Measurements from ENCODE around the gene UBXN1.
"Not testable (repeated sequence)": the region's sequence is repeated elsewhere in the genome, so short reads cannot be mapped to it uniquely, and the experiment has no call there.

UBXN1 gene

GRCh38 chr11:62671236-62671607, 7.7 kb downstream of the UBXN1 start:
- peak in 1 of 2 donors; percentile 30 for DNase-seq

GRCh38 chr11:62669420-62670161, 9.3 kb downstream of the UBXN1 start:
- no peak for DNase-seq

GRCh38 chr11:62667460-62667859, 11.4 kb downstream of the UBXN1 start:
- DNase-seq = no peak

- DNase-seq = no peak
Observed at GRCh38 chr11:62666259-62666926, 12.5 kb downstream of the UBXN1 start.

GRCh38 chr11:62665599-62666258, 13.1 kb downstream of the UBXN1 start:
- DNase-seq = peak in 1 of 2 donors; percentile 49

GRCh38 chr11:62665075-62665598, 13.7 kb downstream of the UBXN1 start, which contains the start of the genes C11orf98 and CSKMT:
C11orf98 (minus strand) TSS chr11:62665210; CDS start chr11:62665169, 41 bp downstream.
CSKMT (plus strand) TSS chr11:62665312; CDS start chr11:62665880, 568 bp downstream.
- DNase-seq = peak; percentile 95

GRCh38 chr11:62664405-62665074, 14.3 kb downstream of the UBXN1 start:
- DNase-seq = no peak

- DNase-seq = no peak
Observed at GRCh38 chr11:62656796-62657429, 22.0 kb downstream of the UBXN1 start.

GRCh38 chr11:62654297-62654696, 24.6 kb downstream of the UBXN1 start:
- DNase-seq = no peak

- DNase-seq = no peak
Observed at GRCh38 chr11:62652161-62653006, 26.5 kb downstream of the UBXN1 start.

GRCh38 chr11:62650283-62650682, 28.6 kb downstream of the UBXN1 start:
- DNase-seq = not testable (repeated sequence)

- DNase-seq = no peak
Observed at GRCh38 chr11:62649486-62649885, 29.4 kb downstream of the UBXN1 start.

GRCh38 chr11:62648967-62649364, 29.9 kb downstream of the UBXN1 start:
- no peak for DNase-seq

GRCh38 chr11:62648185-62648966, 30.5 kb downstream of the UBXN1 start:
- DNase-seq = no peak

- DNase-seq = no peak
Observed at GRCh38 chr11:62647609-62648005, 31.3 kb downstream of the UBXN1 start.

GRCh38 chr11:62646825-62647608, 31.9 kb downstream of the UBXN1 start:
- no peak for DNase-seq

GRCh38 chr11:62645946-62646824, 32.7 kb downstream of the UBXN1 start, which contains the start of gene GANAB:
GANAB (minus strand) TSS chr11:62646613; CDS start chr11:62646599, 14 bp downstream.
- DNase-seq = peak; percentile 98 to 99

- DNase-seq = no peak
Observed at GRCh38 chr11:62645671-62645945, 33.3 kb downstream of the UBXN1 start.

- no peak for DNase-seq
Observed at GRCh38 chr11:62644220-62644619, 34.7 kb downstream of the UBXN1 start.

All from hippocampal formation (tissue), 2 donors.